Measurements from ENCODE around the gene SLC25A23.

The SLC25A23 gene

DNA sequence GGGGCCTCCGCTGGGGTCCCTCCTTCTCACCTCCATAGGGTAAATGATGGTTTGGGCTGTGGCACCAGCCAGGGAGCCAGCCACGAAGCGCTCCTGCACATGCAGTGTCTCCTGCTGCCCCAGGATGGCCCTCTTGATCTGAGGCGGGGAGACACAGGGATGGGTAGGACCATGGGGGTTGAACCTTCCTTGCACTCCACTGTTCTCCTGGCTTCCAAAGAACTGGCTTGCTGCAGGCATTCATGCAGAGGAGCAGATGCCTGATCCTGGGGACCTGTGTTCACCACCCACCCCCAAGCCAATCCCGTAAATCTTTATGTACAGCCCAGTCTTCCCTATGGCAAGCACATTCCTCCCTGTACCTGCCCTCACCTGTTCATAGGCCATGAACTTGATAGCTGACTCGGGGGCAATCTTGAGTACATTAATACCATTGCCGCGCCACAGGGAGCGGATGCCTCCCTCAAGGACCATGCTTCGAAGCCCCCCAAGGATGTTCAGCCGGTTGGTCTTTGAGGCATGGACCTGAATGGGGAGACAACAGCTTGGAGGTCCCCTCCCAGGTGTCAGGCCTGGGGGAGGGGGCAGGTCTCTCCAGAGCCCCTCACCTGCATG lies 5.5 kb downstream of the SLC25A23 start:
- H3K4me1 ChIP-seq (ENCODE audit: control extremely low read depth in 1 of 4, control insufficient read depth in 4 of 4, insufficient read depth in 4 of 4, low read length in 3 of 4): peaks cover 0 to 10% (median 2%) of the 10 kb centered on the region in 4 experiments
- H3K27ac ChIP-seq (ENCODE audit: insufficient read depth in 1 of 2, low read depth in 1 of 2, low read length in 2 of 2, poor library complexity in 1 of 2, severe bottlenecking in 2 of 2): no peak overlapping the region
- H3K9me3 ChIP-seq (ENCODE audit: control extremely low read depth in 1 of 5, control insufficient read depth in 4 of 5, insufficient read depth in 2 of 5, low read depth in 1 of 5, low read length in 4 of 5): peaks cover 0 to 22% (median 14%) of the 10 kb centered on the region in 5 experiments
- CTCF ChIA-PET: no interaction called here
- WGBS (ENCODE audit: insufficient coverage): 100% methylated on average over 9 of the region's 11 CpGs
- H3K4me3 ChIP-seq (ENCODE audit: control insufficient read depth in 1 of 7, extremely low read depth in 1 of 7, insufficient read depth in 4 of 7, low read depth in 2 of 7, low read length in 6 of 7): no peak overlapping the region
- no peak for DNase-seq
- H3K36me3 ChIP-seq (ENCODE audit: control insufficient read depth in 4 of 4, insufficient read depth in 4 of 4, low read length in 3 of 4): peaks cover 0 to 27% (median 11%) of the 10 kb centered on the region in 4 experiments
- peaks cover 0 to 4% (median 0%) of the 10 kb centered on the region in 5 experiments for H3K27me3 ChIP-seq (replicated peaks in 2 of 5; ENCODE audit: control insufficient read depth in 4 of 5, insufficient read depth in 5 of 5, low read length in 4 of 5)
- POLR2A ChIA-PET: no interaction called here

DNA sequence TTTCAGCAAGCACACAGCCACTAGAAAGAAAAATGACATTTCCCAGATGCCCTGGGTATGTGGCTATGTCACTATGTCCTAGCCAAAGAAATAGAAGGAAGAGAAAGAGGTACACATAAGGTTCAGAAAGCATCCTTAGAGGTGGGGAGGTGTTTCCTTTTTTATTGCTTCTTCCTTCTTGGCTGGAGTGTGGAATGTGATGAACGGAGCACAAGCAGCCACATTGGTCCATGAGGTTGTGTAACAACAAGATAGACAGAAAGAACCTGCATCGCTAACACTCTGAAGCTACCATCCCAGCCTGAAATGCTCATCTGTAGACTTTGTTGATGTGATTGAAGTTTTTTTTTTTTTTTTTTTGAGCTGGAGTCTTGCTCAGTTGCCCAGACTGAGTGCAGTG lies 6.7 kb downstream of the SLC25A23 start:
- ChIA-PET CTCF (no interaction called here), POLR2A (no interaction called here)
- 100% methylated on average over 1 of the region's 2 CpGs for WGBS (ENCODE audit: insufficient coverage)
- Histone ChIP-seq H3K36me3 (ENCODE audit: control insufficient read depth in 4 of 4, insufficient read depth in 4 of 4, low read length in 3 of 4) (peaks cover 0 to 27% (median 11%) of the 10 kb centered on the region in 4 experiments), H3K27me3 (replicated peaks in 2 of 5; ENCODE audit: control insufficient read depth in 4 of 5, insufficient read depth in 5 of 5, low read length in 4 of 5) (no peaks in the 10 kb centered on the region), H3K27ac (ENCODE audit: insufficient read depth in 1 of 2, low read depth in 1 of 2, low read length in 2 of 2, poor library complexity in 1 of 2, severe bottlenecking in 2 of 2) (no peak overlapping the region), H3K4me3 (ENCODE audit: control insufficient read depth in 1 of 7, extremely low read depth in 1 of 7, insufficient read depth in 4 of 7, low read depth in 2 of 7, low read length in 6 of 7) (no peak overlapping the region), H3K9me3 (ENCODE audit: control extremely low read depth in 1 of 5, control insufficient read depth in 4 of 5, insufficient read depth in 2 of 5, low read depth in 1 of 5, low read length in 4 of 5) (peaks cover 0 to 22% (median 14%) of the 10 kb centered on the region in 5 experiments), H3K4me1 (ENCODE audit: control extremely low read depth in 1 of 4, control insufficient read depth in 4 of 4, insufficient read depth in 4 of 4, low read length in 3 of 4) (peaks cover 0 to under 1% (median 0%) of the 10 kb centered on the region in 4 experiments)
- no peak for DNase-seq

DNA sequence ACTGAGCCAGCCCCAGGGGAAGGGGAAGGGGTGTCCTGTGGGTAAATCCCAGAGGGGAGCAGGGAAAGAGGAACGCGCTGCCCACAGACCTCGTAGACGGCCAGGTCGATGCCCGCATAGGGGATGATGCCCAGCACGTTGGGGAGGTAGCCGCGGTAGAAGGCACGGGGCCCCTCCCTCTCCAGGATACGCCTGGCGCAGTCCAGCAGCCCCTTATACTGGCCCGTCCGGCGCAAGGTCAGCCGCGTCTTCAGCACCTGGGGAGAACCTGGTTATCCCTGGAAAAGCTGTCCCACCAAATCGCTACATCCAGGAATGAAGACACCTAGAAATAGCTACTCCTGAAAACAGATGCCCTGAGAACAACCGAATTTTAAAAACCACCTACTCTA lies 7.4 kb downstream of the SLC25A23 start:
- H3K36me3 ChIP-seq (ENCODE audit: control insufficient read depth in 4 of 4, insufficient read depth in 4 of 4, low read length in 3 of 4): peaks cover 0 to 27% (median 11%) of the 10 kb centered on the region in 4 experiments
- no peak overlapping the region for H3K27ac ChIP-seq (ENCODE audit: insufficient read depth in 1 of 2, low read depth in 1 of 2, low read length in 2 of 2, poor library complexity in 1 of 2, severe bottlenecking in 2 of 2)
- no peak overlapping the region for H3K4me3 ChIP-seq (ENCODE audit: control insufficient read depth in 1 of 7, extremely low read depth in 1 of 7, insufficient read depth in 4 of 7, low read depth in 2 of 7, low read length in 6 of 7)
- ChIA-PET POLR2A (no interaction called here), CTCF (no interaction called here)
- H3K9me3 ChIP-seq (ENCODE audit: control extremely low read depth in 1 of 5, control insufficient read depth in 4 of 5, insufficient read depth in 2 of 5, low read depth in 1 of 5, low read length in 4 of 5): peaks cover 0 to 22% (median 14%) of the 10 kb centered on the region in 5 experiments
- H3K27me3 ChIP-seq (replicated peaks in 2 of 5; ENCODE audit: control insufficient read depth in 4 of 5, insufficient read depth in 5 of 5, low read length in 4 of 5): no peaks in the 10 kb centered on the region
- no peak for DNase-seq
- H3K4me1 ChIP-seq (ENCODE audit: control extremely low read depth in 1 of 4, control insufficient read depth in 4 of 4, insufficient read depth in 4 of 4, low read length in 3 of 4): no peaks in the 10 kb centered on the region
- WGBS (ENCODE audit: insufficient coverage): 96% methylated on average over 18 of the region's 19 CpGs

DNA sequence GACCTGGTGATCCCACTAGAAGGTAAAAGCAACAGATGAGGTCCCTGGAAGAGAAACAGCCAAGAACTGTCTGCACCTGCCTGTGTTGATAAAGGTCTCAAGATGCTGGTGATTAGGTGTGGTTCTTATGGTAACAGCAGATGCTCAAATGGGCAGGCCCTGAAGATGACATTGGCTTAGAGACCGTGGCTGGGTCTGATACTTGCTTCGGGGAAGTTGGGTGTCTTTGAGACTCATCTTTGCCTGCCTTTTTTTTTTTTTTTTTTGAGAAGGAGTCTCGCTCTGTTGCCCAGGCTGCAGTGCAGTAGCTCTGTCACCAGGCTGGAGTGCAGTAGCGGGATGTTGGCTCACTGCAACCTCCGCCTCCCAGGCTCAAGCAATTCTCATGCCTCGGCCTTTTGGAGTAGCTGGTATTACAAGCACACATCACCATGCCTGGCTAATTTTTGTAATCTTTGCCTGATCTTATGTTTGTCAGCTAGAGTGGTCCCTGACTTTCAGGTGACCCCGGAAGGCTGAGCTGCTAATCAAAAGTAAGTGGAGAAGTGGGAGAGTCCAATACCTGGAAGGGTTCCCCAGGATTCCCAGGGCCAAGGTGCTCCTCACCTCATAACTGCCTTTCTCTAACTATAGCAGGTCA lies 7.9 kb downstream of the SLC25A23 start:
- WGBS (ENCODE audit: insufficient coverage): 96% methylated on average over 5 of the region's 7 CpGs
- no peak overlapping the region for H3K27ac ChIP-seq (ENCODE audit: insufficient read depth in 1 of 2, low read depth in 1 of 2, low read length in 2 of 2, poor library complexity in 1 of 2, severe bottlenecking in 2 of 2)
- H3K27me3 ChIP-seq (replicated peaks in 2 of 5; ENCODE audit: control insufficient read depth in 4 of 5, insufficient read depth in 5 of 5, low read length in 4 of 5): no peaks in the 10 kb centered on the region
- POLR2A ChIA-PET: no interaction called here
- no peak for DNase-seq
- H3K9me3 ChIP-seq (ENCODE audit: control extremely low read depth in 1 of 5, control insufficient read depth in 4 of 5, insufficient read depth in 2 of 5, low read depth in 1 of 5, low read length in 4 of 5): peaks cover 0 to 22% (median 14%) of the 10 kb centered on the region in 5 experiments
- H3K4me1 ChIP-seq (ENCODE audit: control extremely low read depth in 1 of 4, control insufficient read depth in 4 of 4, insufficient read depth in 4 of 4, low read length in 3 of 4): no peaks in the 10 kb centered on the region
- peaks cover 0 to 27% (median 11%) of the 10 kb centered on the region in 4 experiments for H3K36me3 ChIP-seq (ENCODE audit: control insufficient read depth in 4 of 4, insufficient read depth in 4 of 4, low read length in 3 of 4)
- H3K4me3 ChIP-seq (ENCODE audit: control insufficient read depth in 1 of 7, extremely low read depth in 1 of 7, insufficient read depth in 4 of 7, low read depth in 2 of 7, low read length in 6 of 7): no peak overlapping the region
- CTCF ChIA-PET: no interaction called here

DNA sequence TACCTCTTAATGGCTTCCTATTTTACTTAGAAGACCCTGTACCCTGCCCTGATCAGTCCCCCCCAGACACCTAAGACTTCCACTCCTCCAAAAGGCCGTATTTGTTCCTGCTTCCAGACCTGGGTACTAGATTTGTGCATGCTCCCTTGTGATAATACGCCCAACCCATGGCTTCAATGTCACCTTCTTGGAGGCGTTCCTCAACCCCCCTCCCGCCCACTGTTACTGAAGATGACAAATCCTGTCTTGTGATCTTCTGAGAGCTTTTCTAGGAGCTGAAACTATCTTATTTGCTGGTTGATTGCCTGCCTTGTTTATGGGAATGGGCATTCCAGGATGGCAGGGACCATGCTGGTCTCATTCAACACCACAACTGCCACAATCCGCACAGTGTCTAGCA lies 9.4 kb downstream of the SLC25A23 start:
- WGBS (ENCODE audit: insufficient coverage): 98% methylated on average over 4 of the region's 5 CpGs
- H3K27ac ChIP-seq (ENCODE audit: insufficient read depth in 1 of 2, low read depth in 1 of 2, low read length in 2 of 2, poor library complexity in 1 of 2, severe bottlenecking in 2 of 2): no peak overlapping the region
- ChIA-PET POLR2A (no interaction called here), CTCF (no interaction called here)
- no peaks in the 10 kb centered on the region for H3K27me3 ChIP-seq (replicated peaks in 2 of 5; ENCODE audit: control insufficient read depth in 4 of 5, insufficient read depth in 5 of 5, low read length in 4 of 5)
- H3K36me3 ChIP-seq (ENCODE audit: control insufficient read depth in 4 of 4, insufficient read depth in 4 of 4, low read length in 3 of 4): peaks cover 0 to 26% (median 10%) of the 10 kb centered on the region in 4 experiments
- H3K4me1 ChIP-seq (ENCODE audit: control extremely low read depth in 1 of 4, control insufficient read depth in 4 of 4, insufficient read depth in 4 of 4, low read length in 3 of 4): no peaks in the 10 kb centered on the region
- H3K9me3 ChIP-seq (ENCODE audit: control extremely low read depth in 1 of 5, control insufficient read depth in 4 of 5, insufficient read depth in 2 of 5, low read depth in 1 of 5, low read length in 4 of 5): peaks cover 0 to 22% (median 12%) of the 10 kb centered on the region in 5 experiments
- no peak overlapping the region for H3K4me3 ChIP-seq (ENCODE audit: control insufficient read depth in 1 of 7, extremely low read depth in 1 of 7, insufficient read depth in 4 of 7, low read depth in 2 of 7, low read length in 6 of 7)
- DNase-seq: no peak

DNA sequence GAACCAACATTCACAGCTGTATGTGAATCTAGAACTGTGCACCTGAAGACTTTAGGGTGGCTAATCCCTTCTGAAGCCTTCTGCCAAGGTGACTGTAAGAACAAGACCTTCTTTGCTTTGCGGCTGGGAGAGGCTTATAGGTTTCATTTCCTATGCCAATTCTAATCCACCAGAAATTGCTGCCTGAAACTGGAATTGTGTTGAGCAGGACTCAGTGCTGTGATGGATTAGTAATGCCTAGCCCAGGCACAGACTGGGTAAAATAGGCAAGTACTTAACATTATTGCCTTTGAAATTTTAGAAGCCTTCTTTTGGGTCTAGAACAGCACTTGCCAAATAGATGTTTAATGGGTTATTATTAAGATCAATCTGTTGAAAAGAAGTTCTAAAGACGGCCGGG lies 11.5 kb downstream of the SLC25A23 start:
- Histone ChIP-seq H3K27ac (ENCODE audit: insufficient read depth in 1 of 2, low read depth in 1 of 2, low read length in 2 of 2, poor library complexity in 1 of 2, severe bottlenecking in 2 of 2) (no peak overlapping the region), H3K27me3 (replicated peaks in 2 of 5; ENCODE audit: control insufficient read depth in 4 of 5, insufficient read depth in 5 of 5, low read length in 4 of 5) (no peaks in the 10 kb centered on the region), H3K4me3 (ENCODE audit: control insufficient read depth in 1 of 7, extremely low read depth in 1 of 7, insufficient read depth in 4 of 7, low read depth in 2 of 7, low read length in 6 of 7) (no peak overlapping the region), H3K36me3 (ENCODE audit: control insufficient read depth in 4 of 4, insufficient read depth in 4 of 4, low read length in 3 of 4) (peaks cover 0 to 13% (median 0%) of the 10 kb centered on the region in 4 experiments), H3K4me1 (ENCODE audit: control extremely low read depth in 1 of 4, control insufficient read depth in 4 of 4, insufficient read depth in 4 of 4, low read length in 3 of 4) (no peaks in the 10 kb centered on the region), H3K9me3 (ENCODE audit: control extremely low read depth in 1 of 5, control insufficient read depth in 4 of 5, insufficient read depth in 2 of 5, low read depth in 1 of 5, low read length in 4 of 5) (peaks cover 0 to 6% (median 0%) of the 10 kb centered on the region in 5 experiments)
- ChIA-PET POLR2A (no interaction called here), CTCF (no interaction called here)
- WGBS (ENCODE audit: insufficient coverage): 100% methylated on average over 3 of the region's 3 CpGs
- DNase-seq: no peak

DNA sequence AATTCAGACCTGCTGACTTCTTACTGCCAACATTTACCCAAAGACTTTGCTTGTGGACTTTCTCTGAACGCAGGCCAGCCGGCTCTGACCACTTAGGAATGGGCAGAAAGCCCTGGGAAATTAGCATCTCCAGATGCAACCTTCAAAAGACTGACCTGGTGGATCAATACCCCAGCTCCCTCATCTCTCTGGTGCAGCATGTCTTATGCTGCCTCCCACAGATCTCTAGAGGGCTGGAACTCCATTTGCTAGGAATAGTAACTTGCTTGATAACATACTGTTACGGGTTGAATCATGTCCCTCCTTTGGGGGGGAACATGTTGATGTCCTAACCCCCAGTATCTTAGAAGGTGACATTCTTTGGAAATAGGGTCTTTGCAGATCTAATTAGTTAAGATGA lies 13.1 kb downstream of the SLC25A23 start:
- peaks cover 0 to 4% (median 0%) of the 10 kb centered on the region in 4 experiments for H3K36me3 ChIP-seq (ENCODE audit: control insufficient read depth in 4 of 4, insufficient read depth in 4 of 4, low read length in 3 of 4)
- peaks cover 0 to 6% (median 0%) of the 10 kb centered on the region in 5 experiments for H3K9me3 ChIP-seq (ENCODE audit: control extremely low read depth in 1 of 5, control insufficient read depth in 4 of 5, insufficient read depth in 2 of 5, low read depth in 1 of 5, low read length in 4 of 5)
- WGBS (ENCODE audit: insufficient coverage): 100% methylated on average over 3 of the region's 3 CpGs
- ChIA-PET CTCF (no interaction called here), POLR2A (no interaction called here)
- DNase-seq: no peak
- H3K27me3 ChIP-seq (replicated peaks in 2 of 5; ENCODE audit: control insufficient read depth in 4 of 5, insufficient read depth in 5 of 5, low read length in 4 of 5): no peaks in the 10 kb centered on the region
- no peak overlapping the region for H3K27ac ChIP-seq (ENCODE audit: insufficient read depth in 1 of 2, low read depth in 1 of 2, low read length in 2 of 2, poor library complexity in 1 of 2, severe bottlenecking in 2 of 2)
- no peaks in the 10 kb centered on the region for H3K4me1 ChIP-seq (ENCODE audit: control extremely low read depth in 1 of 4, control insufficient read depth in 4 of 4, insufficient read depth in 4 of 4, low read length in 3 of 4)
- H3K4me3 ChIP-seq (ENCODE audit: control insufficient read depth in 1 of 7, extremely low read depth in 1 of 7, insufficient read depth in 4 of 7, low read depth in 2 of 7, low read length in 6 of 7): no peak overlapping the region
